ENCODE results near the gene KCNJ10.

KCNJ10 gene

DNA sequence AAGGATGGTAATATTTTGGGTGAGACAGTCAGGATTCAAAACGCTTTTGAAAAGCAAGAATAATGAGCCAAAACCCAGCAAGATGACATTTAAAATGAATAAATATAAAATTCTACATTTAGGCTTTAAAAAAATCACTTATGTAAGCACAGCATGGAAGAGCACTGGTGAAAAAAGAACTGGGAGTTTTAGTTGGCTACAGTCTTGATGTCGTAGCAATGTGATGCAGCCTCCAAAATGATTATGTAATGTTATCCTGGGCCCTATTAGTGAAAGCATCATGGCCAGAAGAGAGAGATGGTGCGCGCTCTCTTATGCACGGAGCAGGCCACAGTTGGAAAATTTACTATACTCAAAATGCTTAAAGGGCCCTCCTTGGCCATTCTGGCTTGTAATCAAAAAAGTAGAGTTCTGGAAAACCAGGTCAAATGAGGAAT is 16.5 kb upstream of the KCNJ10 start:
- H3K27ac ChIP-seq: no peak overlapping the region
- TF ChIP-seq ZFX (IDR thresholded peaks at IDR 0.05; ENCODE audit: borderline replicate concordance) (no peak), CTCF (IDR thresholded peaks at IDR 0.05) (no peak)

GRCh38 chr1:160085686-160086455 is 15.9 kb upstream of the KCNJ10 start:
- TF ChIP-seq ZFX (IDR thresholded peaks at IDR 0.05; ENCODE audit: borderline replicate concordance): no peak
- peak; percentile 98 for TF ChIP-seq CTCF (IDR thresholded peaks at IDR 0.05)
- no peak overlapping the region for H3K27ac ChIP-seq

GRCh38 chr1:160084771-160085321 is 14.9 kb upstream of the KCNJ10 start:
- H3K27ac ChIP-seq: no peak overlapping the region
- TF ChIP-seq CTCF (IDR thresholded peaks at IDR 0.05) (no peak), ZFX (IDR thresholded peaks at IDR 0.05; ENCODE audit: borderline replicate concordance) (no peak)

DNA sequence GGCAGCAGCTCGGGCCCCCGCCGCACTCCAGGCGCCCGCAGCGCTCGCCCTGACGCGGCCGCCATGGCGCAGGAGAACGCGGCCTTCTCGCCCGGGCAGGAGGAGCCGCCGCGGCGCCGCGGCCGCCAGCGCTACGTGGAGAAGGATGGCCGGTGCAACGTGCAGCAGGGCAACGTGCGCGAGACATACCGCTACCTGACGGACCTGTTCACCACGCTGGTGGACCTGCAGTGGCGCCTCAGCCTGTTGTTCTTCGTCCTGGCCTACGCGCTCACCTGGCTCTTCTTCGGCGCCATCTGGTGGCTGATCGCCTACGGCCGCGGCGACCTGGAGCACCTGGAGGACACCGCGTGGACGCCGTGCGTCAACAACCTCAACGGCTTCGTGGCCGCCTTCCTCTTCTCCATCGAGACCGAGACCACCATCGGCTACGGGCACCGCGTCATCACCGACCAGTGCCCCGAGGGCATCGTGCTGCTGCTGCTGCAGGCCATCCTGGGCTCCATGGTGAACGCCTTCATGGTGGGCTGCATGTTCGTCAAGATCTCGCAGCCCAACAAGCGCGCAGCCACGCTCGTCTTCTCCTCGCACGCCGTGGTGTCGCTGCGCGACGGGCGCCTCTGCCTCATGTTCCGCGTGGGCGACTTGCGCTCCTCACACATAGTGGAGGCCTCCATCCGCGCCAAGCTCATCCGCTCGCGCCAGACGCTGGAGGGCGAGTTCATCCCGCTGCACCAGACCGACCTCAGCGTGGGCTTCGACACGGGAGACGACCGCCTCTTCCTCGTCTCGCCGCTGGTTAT is 14.2 kb upstream of the KCNJ10 start:
- TF ChIP-seq ZFX (IDR thresholded peaks at IDR 0.05; ENCODE audit: borderline replicate concordance) (no peak), CTCF (IDR thresholded peaks at IDR 0.05) (peak; percentile 99)
- no peak overlapping the region for H3K27ac ChIP-seq

- no peak overlapping the region for H3K27ac ChIP-seq
- no peak for TF ChIP-seq CTCF (IDR thresholded peaks at IDR 0.05)
- no peak for TF ChIP-seq ZFX (IDR thresholded peaks at IDR 0.05; ENCODE audit: borderline replicate concordance)
Observed at GRCh38 chr1:160082926-160083325, 13.0 kb upstream of the KCNJ10 start.

- TF ChIP-seq CTCF (IDR thresholded peaks at IDR 0.05) (no peak), ZFX (IDR thresholded peaks at IDR 0.05; ENCODE audit: borderline replicate concordance) (no peak)
- H3K27ac ChIP-seq: no peak overlapping the region
Observed at GRCh38 chr1:160082487-160082886, 12.5 kb upstream of the KCNJ10 start.

All from 22Rv1 (cell line).